ENCODE measurements around the gene BLVRB. TPM values are rescaled to one million over a fixed set of nuclear protein-coding genes. Genes with fewer than 3 reads are reported as not detected.
A peak's percentile ranks its signal among the peaks of the same experiment; 100 is the strongest.
"Not testable (repeated sequence)": the region's sequence is repeated elsewhere in the genome, so short reads cannot be mapped to it uniquely, and the experiment has no call there.

The BLVRB gene
- total RNA-seq (2014; rRNA removed; shearing (Covaris generic); ENCODE audit: low replicate concordance), result 140 and 179 TPM in 2 replicates

DNA sequence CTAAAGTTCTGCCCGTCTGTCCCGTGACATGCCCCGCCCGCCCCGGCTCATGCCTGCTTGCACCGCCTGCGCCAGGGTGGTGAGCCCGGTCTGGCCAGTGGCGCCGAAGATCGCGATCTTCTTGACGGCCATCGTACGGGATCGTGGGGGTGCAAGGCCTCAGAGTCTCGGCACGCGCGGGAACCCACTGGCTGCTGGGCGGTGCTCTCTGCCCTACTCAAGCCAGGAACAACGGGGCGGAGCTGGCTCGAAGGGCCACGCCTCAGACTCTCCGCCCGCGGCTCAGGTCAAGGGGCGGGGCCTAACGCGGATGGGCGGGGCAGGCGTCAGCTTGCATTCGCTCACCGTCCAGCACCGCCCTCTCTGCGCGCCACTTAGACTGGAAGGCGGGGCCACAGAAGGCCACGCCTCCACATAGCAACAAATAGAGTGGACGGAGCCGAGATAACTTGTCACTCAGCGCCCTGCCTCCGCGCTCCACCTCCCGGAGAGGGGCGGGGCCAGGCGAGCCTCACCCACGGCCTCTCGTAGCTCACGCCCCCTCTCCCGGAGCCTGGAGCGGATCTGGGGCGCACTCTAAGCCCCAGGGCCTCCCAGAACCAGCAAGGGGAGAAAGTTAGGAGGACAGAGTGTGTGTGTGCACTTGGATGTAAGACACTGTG, at the start of gene BLVRB:
TSS of gene BLVRB (minus strand) at position 189 of the 662 bp plus-strand sequence. CDS start at position 132, 57 bp downstream.
- Histone ChIP-seq H3K27me3 (no peaks in the 10 kb centered on the region), H3K4me3 (peak within 1 kb of the TSS; percentile 71), H3K36me3 (no peaks in the 10 kb centered on the region; the same call in 1 of the 2 replicates), H3K9me3 (no peaks in the 10 kb centered on the region)
- DNase-seq, result peak; percentile 99

DNA sequence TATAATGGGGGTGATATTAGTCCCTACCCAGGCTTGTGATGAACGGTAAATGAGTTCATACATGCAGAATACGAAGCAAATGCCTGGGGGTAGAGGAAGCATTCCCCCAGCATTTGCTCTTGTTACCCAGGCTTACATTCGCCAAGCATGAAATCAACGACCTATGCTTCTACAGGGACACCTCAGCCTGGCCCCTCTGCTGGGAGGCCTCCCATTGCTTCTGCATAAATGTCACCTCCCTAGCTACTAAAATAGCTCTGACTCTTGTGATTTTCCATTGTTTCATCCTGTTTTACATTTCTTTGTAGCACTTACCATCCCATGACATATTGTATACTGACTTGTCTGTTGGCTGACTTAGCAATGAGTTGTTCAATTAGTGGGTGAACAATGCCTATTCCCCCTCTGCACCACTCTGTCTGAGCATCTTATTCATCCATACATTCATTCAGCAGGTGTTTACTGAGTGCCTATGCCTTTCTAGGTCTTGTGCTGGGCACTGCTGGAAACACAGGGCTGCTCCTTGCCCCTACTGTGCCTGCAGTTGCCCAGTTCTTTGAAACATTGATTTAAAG, 48.3 kb upstream of the BLVRB start:
- DNase-seq, result no peak
- H3K9me3 ChIP-seq, result no peaks in the 10 kb centered on the region
- no peaks in the 10 kb centered on the region for H3K36me3 ChIP-seq
- no peak overlapping the region for H3K4me3 ChIP-seq
- peaks cover 14% of the 10 kb centered on the region for H3K27me3 ChIP-seq

DNA sequence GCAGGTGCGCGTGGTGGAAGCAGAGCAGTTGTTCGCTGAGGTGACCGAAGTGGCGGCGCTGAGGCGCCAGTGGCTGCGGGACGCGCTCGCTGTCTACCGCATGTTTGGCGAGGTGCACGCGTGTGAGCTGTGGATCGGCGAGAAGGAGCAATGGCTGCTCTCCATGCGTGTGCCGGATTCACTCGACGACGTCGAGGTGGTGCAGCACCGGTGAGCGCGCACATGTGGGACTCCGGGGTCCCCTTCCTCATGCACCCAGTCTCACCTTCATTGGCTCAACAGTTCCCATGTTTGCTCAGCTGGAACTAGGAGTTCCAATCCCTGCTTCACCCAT, 47.8 kb upstream of the BLVRB start:
- Histone ChIP-seq H3K9me3 (no peaks in the 10 kb centered on the region), H3K4me3 (no peak overlapping the region), H3K36me3 (no peaks in the 10 kb centered on the region), H3K27me3 (peaks cover 14% of the 10 kb centered on the region)
- no peak for DNase-seq

DNA sequence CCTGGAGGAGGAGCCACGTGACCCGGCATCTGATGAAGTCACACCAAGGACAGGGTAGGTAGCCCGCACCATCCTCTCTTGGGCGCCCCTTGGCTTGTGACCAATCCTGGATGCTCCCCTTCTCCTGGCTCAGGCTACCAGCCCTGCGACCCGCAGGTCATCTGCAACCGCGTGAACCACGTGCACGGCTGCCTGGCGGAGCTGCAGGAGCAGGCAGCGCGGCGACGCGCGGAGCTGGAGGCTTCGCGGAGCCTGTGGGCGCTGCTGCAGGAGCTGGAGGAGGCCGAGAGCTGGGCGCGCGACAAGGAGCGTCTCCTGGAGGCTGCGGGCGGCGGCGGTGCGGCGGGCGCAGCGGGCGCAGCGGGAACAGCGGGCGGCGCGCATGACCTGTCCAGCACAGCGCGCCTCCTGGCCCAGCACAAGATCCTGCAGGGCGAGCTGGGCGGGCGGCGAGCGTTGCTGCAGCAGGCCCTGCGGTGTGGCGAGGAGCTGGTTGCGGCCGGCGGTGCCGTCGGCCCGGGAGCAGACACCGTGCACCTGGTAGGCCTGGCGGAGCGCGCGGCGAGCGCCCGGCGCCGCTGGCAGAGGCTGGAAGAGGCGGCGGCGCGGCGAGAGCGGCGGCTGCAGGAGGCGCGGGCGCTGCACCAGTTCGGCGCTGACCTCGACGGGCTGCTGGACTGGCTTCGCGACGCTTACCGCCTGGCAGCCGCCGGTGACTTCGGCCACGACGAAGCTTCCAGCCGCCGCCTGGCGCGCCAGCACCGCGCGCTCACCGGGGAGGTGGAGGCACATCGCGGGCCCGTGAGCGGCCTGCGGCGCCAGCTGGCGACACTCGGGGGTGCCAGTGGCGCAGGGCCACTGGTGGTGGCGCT, 47.2 kb upstream of the BLVRB start:
- H3K4me3 ChIP-seq, result no peak overlapping the region
- peak; percentile 56 for DNase-seq
- H3K27me3 ChIP-seq, result peaks cover 14% of the 10 kb centered on the region
- no peaks in the 10 kb centered on the region for H3K9me3 ChIP-seq
- no peaks in the 10 kb centered on the region for H3K36me3 ChIP-seq

DNA sequence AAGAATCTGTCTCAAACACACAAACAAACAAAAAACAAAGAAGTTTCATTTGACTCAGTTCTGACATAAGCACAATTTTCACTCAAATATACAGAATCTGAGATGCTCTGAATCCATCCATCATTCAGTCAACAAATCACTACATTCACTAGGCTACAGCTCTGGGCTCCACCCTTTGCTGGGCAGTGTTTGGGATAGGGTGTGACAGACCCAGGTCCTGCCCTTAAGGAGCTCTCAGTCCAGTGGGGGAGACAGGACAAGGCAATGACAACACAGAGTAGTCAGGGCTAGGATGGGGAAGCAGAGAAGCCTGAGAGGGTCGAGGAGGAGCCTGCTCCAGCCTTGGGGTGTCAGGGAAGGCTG, 46.5 kb upstream of the BLVRB start:
- no peak for DNase-seq
- H3K36me3 ChIP-seq, result no peaks in the 10 kb centered on the region
- no peaks in the 10 kb centered on the region for H3K9me3 ChIP-seq
- H3K4me3 ChIP-seq, result no peak overlapping the region
- H3K27me3 ChIP-seq, result peaks cover 14% of the 10 kb centered on the region

DNA sequence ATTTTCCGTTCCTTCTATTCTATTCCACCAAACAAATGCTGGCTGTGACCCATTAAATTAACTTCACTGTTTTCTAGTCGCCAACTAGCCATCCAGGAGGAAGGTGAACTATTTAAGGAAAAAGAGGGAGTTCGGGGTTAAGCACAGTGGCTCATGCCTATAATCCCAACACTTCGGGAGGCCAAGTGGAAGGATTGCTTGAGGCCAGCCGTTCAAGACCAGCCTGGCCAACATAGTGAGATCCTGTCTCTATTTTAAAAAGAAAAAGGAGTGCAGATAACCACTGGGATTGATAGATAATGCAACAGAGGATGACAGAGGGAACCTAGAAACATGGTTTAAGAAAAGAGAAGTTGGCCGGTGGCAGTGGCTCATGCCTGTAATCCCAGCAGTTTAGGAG, 45.9 kb upstream of the BLVRB start:
- Histone ChIP-seq H3K9me3 (no peaks in the 10 kb centered on the region), H3K36me3 (no peaks in the 10 kb centered on the region), H3K4me3 (no peak overlapping the region), H3K27me3 (peaks cover 14% of the 10 kb centered on the region)
- no peak for DNase-seq

DNA sequence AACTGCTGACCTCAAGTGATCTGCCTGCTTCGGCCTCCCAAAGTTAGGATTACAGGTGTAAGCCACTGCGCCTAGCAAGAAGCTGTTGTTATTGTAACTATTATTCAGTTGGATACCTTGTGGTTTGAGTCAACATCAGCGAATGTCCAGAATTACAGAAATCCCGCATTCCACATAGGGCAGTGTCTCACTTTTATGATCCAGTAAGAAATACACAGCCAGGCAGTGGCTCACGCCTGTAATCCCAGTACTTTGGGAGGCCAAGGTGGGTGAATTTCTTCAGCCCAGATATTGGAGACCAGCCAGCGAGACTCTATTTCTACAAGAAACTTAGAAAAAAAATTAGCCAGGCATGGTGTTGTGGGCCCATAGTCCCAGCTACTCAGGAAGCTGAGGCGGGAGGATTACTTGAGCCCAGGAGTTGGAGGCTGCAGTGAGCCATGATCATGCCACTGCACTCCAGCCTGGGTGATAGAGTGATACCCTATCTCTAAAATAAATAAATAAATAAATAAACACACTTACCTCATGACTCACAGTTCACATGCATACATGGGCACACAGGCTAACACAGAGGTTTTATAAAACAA, 45.1 kb upstream of the BLVRB start:
- Histone ChIP-seq H3K36me3 (no peaks in the 10 kb centered on the region), H3K27me3 (peaks cover 16% of the 10 kb centered on the region), H3K4me3 (no peak overlapping the region), H3K9me3 (no peaks in the 10 kb centered on the region)
- DNase-seq, result peak; percentile 24

DNA sequence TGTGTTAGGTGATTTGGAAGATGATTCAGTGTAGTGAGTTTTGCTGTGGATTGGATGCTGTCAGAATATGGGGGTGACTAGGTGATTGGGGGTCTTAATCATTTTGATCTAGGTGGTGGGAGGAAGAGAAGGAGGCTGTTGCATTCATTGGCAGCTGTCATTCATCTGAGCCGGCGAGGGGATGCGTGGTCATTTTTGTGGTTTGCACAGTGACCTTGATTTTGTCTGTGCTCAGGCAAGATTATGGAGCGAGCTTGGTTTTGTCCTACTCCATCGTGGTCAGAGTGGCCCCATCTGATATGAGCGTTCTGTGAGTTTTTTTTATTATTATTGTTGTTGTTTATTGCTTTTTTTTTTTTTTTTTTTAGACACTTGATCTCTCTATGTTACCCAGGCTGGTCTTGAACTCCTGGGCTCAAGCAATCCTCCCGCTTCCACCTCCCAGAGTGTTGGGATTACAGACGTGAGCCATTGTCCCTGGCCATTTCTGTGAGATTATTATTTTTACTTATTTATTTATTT, 43.3 kb upstream of the BLVRB start:
- no peaks in the 10 kb centered on the region for H3K9me3 ChIP-seq
- H3K27me3 ChIP-seq, result peaks cover 10% of the 10 kb centered on the region
- no peaks in the 10 kb centered on the region for H3K36me3 ChIP-seq
- no peak for DNase-seq
- no peak overlapping the region for H3K4me3 ChIP-seq

DNA sequence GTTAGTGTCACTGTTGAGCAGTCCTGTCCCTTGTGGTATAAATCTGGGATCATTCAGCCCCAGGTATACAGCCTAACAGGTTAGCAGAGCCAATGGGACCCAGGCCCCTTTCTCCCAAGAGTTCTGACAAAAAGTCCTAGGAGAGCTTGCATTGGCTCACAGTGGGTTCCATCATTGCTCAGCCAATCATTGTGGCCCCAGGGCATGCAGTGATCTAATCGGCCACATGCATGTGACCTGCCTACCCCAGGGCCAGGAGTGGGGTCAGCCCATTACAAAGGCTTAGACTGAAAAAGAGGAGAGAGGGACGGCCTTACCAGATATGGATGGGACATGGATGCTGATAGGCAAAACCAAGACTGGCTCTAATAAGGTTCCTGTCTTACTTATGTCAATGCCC, 42.3 kb upstream of the BLVRB start:
- Histone ChIP-seq H3K4me3 (no peak overlapping the region), H3K27me3 (peaks cover 9% of the 10 kb centered on the region), H3K36me3 (no peaks in the 10 kb centered on the region), H3K9me3 (no peaks in the 10 kb centered on the region)
- no peak for DNase-seq

DNA sequence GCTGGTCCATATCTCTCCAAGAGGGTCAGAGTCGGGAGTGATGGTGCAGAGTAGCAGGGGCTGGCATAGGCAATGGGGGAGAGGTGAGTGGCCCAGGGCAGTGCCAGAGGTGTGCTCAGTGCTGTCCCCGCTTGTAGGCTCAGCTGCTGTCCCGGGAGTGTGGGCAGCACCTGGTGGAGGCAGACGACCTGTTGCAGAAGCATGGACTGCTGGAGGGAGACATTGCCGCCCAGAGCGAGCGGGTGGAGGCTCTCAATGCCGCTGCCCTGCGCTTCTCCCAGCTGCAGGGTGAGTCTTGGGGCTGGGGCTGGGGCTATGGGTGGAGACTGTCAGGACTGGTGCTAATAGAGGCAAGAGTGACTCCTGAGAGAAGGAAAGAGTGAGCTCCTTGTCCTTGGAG, 40.6 kb upstream of the BLVRB start:
- Histone ChIP-seq H3K4me3 (no peak overlapping the region), H3K36me3 (no peaks in the 10 kb centered on the region), H3K9me3 (no peaks in the 10 kb centered on the region), H3K27me3 (peaks cover 2% of the 10 kb centered on the region; the same call in 1 of the 2 replicates)
- DNase-seq, result no peak

DNA sequence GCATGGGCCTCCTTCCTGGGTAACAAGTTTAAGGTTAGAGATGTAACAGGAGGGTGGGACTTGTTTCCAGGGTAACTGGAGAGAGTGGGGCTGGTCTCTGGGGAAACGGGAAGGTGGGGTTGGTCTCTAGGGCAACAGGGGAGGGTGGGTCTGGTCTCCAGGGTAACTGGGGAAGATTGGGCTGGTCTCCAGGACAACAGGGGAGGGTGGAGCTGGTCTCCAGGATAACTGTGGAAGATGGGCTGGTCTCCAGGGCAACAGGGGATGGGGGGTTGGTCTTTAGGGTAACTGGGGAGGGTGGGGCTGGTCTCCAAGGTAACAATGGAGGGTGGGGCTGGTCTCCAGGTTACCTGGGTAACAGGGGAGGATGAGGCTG, 37.8 kb upstream of the BLVRB start:
- no peak for DNase-seq
- Histone ChIP-seq H3K9me3 (no peaks in the 10 kb centered on the region), H3K27me3 (peaks cover 2% of the 10 kb centered on the region; the same call in 1 of the 2 replicates), H3K36me3 (no peaks in the 10 kb centered on the region), H3K4me3 (no peak overlapping the region)

DNA sequence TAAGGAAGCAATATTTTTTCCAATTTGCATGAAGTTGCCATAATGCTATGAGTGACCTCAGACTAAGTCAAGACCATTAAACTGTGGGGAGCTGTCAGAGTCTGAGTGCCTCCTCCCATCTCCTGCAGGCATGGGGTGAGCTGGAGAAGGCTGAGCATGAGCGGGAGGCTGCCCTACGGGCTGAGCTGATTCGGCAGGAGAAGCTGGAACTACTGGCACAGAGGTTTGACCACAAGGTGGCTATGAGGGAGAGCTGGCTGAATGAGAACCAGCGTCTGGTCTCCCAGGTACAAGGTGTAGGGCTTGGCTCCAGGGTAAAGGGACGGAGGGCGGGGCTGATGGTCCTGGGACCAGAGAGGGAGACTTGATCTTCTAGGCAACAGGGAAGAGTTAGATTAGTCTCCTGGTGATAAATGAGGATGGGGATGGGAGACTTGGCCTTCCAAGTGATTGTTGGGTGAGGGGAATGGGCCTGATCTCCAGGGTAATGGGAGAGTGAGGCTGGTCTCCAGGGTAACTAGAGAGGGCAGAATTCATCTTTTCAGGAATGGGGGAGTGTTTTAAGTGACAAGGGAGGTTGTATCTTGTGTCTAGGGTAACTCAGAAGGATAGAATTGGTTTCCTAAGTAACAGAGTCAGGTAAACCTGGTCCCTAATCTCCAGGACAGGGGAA, 37.2 kb upstream of the BLVRB start:
- DNase-seq, result no peak
- no peaks in the 10 kb centered on the region for H3K36me3 ChIP-seq
- no peaks in the 10 kb centered on the region for H3K9me3 ChIP-seq

DNA sequence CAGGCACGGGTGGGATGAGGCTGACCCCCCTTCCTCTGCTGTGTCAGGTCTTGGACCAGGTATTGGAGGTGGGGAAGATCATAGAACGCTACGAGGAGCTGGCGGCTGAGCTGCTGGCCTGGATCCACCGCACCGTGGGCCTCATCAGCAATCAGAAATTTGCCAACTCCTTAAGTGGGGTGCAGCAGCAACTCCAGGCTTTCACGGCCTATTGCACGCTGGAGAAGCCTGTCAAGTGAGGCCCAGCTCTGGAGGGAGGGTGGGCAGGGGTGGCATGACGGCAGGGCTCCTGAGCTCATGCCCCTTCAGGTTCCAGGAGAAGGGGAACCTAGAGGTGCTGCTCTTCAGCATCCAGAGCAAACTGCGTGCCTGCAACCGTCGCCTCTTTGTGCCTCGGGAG, 36.5 kb upstream of the BLVRB start:
- Histone ChIP-seq H3K9me3 (no peaks in the 10 kb centered on the region), H3K4me3 (no peak overlapping the region), H3K36me3 (no peaks in the 10 kb centered on the region), H3K27me3 (peaks cover 2% of the 10 kb centered on the region; the same call in 1 of the 2 replicates)
- no peak for DNase-seq

More for the DNA sequence above, 37.2 kb upstream of the BLVRB start:
- Histone ChIP-seq H3K27me3 (peaks cover 2% of the 10 kb centered on the region; the same call in 1 of the 2 replicates), H3K4me3 (no peak overlapping the region)

DNA sequence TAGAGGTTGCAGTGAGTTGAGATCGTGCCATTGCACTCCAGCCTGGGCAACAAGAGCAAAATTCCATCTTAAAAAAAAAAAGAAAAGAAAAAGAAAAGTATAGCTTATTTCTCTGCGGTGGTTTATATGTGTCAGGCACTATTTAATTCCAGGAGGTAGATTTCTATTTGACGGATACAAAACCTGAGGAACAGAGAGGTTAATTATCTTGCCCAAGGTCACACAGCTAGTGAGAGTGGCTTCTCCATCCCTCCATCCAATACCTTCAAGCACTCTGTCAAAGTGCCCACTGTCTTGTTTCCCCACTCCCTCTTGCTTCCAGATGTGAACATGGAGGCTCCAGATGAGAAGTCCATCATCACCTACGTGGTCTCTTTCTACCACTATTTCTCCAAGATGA, 36.1 kb upstream of the BLVRB start:
- Histone ChIP-seq H3K4me3 (no peak overlapping the region), H3K9me3 (no peaks in the 10 kb centered on the region), H3K36me3 (no peaks in the 10 kb centered on the region), H3K27me3 (peaks cover 2% of the 10 kb centered on the region; the same call in 1 of the 2 replicates)
- DNase-seq, result no peak

DNA sequence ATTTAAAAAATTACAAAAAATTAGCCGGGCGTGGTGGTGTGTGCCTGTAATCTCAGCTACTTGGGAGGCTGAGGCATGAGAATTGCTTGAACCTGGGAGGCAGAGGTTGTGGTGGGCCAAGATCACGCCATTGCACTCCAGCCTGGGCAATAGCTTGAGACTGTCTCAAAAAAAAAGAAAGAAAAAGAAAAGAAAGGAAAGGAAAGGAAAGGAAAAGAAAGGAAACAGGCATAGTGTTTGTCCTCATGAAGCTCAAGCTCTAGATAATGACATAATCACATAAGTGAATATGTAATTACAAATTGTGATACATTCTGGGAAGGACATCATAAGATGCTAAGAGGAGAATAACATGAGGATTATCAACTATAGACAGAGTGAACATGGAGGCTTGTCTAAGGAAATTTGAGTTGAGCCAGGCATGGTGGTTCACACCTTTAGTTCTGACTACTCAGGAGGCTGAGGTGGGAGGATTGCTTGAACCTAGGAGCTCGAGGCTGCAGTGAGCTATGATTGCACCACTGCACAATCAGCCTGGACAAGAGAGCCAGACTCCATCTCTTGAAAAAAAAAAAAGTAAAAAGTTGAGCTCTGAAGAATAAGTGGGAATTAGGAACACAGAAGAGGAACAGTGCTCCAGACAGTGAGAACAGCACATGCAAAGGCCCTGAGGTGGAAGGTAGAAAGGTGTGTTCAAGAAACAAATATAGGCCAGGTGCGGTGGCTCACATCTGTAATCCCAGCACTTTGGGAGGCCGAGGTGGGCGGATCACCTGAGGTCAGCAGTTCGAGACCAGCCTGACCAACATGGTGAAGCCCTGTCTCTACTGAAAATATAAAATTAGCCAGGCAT, 35.4 kb upstream of the BLVRB start:
- not testable (repeated sequence) for DNase-seq, H3K4me3 ChIP-seq, H3K9me3 ChIP-seq, H3K36me3 ChIP-seq, H3K27me3 ChIP-seq

DNA sequence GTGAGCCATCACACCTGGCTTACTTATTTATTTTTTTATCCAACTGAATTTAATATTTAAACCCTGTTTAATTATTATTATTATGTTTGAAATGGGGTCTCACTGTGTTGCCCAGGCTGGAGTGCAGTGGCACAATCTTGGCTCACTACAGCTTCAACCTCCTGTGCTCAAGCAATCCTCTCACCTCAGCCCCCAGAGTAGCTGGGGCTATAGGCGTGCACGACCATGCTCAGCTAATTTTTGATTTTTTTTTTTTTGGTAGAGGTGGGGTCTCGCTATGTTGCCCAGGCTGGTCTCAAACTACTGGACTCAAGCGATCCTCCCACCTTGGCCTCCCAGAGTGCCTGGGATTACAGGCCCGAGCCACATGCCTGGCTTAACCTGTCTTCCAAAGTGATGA, 33.8 kb upstream of the BLVRB start:
- Histone ChIP-seq H3K27me3 (no peaks in the 10 kb centered on the region), H3K36me3 (no peaks in the 10 kb centered on the region), H3K4me3 (no peak overlapping the region), H3K9me3 (no peaks in the 10 kb centered on the region)
- no peak for DNase-seq
